Measurements from ENCODE around the gene MTMR3.
A peak's percentile ranks its signal among the peaks of the same experiment; 100 is the strongest.

MTMR3 gene

DNA sequence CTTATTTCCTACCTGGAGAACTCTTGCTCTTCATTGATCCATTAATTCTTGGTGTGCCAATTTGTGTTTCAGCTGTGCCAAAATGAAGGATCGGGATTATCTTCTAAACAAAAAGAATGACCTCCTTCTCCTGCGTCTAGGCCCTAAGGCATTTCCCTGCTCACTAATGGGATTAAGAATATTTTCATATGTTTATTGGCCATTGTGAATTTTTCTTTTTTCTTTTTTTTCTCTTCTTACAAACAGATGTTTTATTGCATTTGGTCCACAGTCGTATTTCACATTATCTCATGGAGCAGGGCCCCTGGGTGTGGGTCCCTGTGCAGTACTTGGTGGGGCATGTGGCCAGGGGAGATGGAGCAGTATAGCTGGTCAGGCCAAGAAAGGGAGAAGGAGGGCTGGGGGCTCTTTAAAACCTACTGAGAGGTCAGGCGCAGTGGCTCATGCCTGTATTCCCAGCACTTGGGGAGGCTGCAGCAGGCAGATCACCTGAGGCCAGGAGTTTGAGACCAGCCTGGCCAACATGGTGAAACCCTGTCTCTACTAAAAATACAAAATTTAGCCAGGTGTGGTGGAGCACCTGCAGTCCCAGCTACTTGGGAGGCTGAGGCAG, 162.0 kb downstream of the MTMR3 start:
- DNase-seq (ENCODE audit: low read depth) = no peak
- TF ChIP-seq, protein P1, sequence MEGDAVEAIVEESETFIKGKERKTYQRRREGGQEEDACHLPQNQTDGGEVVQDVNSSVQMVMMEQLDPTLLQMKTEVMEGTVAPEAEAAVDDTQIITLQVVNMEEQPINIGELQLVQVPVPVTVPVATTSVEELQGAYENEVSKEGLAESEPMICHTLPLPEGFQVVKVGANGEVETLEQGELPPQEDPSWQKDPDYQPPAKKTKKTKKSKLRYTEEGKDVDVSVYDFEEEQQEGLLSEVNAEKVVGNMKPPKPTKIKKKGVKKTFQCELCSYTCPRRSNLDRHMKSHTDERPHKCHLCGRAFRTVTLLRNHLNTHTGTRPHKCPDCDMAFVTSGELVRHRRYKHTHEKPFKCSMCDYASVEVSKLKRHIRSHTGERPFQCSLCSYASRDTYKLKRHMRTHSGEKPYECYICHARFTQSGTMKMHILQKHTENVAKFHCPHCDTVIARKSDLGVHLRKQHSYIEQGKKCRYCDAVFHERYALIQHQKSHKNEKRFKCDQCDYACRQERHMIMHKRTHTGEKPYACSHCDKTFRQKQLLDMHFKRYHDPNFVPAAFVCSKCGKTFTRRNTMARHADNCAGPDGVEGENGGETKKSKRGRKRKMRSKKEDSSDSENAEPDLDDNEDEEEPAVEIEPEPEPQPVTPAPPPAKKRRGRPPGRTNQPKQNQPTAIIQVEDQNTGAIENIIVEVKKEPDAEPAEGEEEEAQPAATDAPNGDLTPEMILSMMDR (conservative IDR thresholded peaks at IDR 0.05; ENCODE audit: low read depth, low read length) = no peak
- no peak overlapping the region for H3K4me3 ChIP-seq (ENCODE audit: low read depth, low read length)

DNA sequence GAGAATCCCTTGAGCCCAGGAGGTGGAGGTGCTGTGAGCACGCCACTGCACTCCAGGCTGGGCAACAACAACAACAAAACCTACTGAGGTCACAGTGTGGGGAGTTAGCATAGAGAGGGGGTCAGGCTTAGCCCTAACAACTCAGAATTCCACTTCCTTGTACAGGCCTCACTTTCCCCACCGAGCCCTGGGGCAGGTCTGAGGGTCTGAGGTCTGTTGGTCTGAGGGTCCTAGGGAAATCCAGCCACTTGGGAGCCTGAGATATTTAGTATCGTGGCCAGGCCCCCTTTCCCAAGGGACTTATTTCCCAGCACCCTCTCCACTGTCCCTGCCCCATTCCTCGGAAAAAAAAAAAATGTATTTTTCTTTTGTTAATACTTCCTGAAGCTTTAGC, 162.5 kb downstream of the MTMR3 start:
- TF ChIP-seq, protein P1 (conservative IDR thresholded peaks at IDR 0.05; ENCODE audit: low read depth, low read length) = no peak

DNA sequence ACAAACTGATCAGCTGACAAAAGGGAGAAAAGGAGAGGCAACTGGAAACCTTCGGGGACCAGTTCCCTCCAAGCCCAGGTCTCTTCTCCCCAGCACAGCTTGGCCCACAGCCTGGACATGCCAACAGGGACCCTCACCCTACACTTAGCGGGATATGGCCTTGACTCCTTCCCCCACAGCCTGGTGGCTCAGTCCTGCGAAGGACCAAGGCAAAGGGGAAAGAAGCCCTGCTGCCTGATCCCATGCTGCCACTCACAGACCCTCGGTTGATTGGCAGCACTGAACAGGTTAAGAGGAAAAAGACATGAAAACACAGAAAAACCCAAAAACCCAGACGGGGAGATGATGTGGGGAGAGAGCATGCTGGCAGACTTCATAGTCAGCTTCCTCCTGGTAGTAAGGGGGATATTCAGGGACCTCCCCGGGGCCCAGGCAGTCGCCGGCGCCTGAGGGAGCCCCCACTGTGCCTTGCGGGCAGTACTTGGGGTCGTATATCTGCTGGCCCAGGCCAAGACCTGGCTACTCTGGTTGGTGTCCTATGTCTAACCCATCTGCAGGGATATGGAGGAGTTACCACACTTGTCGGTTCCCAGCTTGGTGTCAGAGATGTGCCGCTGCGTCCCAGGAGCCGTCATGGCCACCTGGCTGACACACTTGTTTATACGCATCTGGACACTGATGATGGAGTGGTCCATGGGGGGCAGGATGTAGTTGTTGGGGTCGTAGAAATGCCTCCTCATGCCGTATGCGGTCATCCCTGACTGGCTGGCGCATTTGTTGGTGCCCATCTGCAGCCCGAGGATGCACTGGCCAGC, 163.1 kb downstream of the MTMR3 start:
- TF ChIP-seq, protein P1 (conservative IDR thresholded peaks at IDR 0.05; ENCODE audit: low read depth, low read length) = no peak
- DNase-seq (ENCODE audit: low read depth) = no peak
- no peak overlapping the region for H3K4me3 ChIP-seq (ENCODE audit: low read depth, low read length)

More for the DNA sequence above, 162.5 kb downstream of the MTMR3 start:
- no peak for DNase-seq (ENCODE audit: low read depth)
- no peak overlapping the region for H3K4me3 ChIP-seq (ENCODE audit: low read depth, low read length)

DNA sequence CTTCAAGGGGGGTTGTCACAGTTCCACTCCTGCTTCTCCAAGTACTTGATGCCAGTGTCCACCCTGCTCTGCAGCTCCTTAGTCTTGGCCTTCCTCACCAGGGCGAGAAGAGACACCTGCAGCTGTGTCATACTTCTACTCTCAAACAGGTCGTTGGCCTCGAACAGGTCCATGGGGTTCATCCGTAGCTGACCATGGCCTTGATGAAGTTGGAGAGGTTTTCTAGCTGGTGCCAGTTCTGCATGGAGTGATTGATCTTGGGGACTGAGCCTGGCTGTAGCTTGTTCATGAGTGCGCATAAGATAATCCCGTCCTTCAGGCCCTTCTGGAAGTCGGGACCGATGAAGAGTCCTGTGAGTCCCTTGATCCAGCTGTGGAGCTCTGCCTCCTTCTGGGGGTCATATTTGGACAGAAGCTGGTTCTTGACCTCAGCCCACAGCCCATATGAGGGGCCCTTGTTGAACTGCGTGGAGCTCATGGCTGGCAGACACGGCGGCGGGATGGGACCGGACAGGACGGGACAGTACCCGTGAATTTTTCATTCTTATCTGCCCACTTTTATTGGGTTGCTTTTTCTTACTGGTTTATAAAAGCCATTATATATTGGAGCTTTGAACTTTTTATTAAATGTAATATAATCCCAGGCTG, 163.9 kb downstream of the MTMR3 start:
- H3K4me3 ChIP-seq (ENCODE audit: low read depth, low read length) = no peak overlapping the region
- TF ChIP-seq, protein P1 (conservative IDR thresholded peaks at IDR 0.05; ENCODE audit: low read depth, low read length) = no peak
- DNase-seq (ENCODE audit: low read depth) = no peak

DNA sequence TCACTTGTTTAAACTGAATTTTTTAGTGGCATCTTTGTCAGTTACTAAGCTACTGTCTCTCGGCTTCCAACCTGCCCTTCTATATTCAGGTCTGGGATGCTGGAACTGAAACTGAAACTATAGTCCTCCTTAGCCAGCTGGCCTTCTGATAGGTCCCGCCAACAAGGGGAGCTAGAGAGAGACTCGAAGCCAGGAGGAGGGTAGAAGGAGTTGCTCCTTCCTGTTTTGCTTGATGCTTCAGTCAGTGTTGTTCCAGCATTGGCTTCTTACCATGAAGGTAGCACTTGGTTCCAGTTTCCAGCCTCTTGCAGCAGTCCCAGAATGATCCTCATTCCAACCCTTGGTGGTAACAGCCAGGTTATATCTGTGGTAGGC, 164.4 kb downstream of the MTMR3 start:
- DNase-seq (ENCODE audit: low read depth) = peak; percentile 59

DNA sequence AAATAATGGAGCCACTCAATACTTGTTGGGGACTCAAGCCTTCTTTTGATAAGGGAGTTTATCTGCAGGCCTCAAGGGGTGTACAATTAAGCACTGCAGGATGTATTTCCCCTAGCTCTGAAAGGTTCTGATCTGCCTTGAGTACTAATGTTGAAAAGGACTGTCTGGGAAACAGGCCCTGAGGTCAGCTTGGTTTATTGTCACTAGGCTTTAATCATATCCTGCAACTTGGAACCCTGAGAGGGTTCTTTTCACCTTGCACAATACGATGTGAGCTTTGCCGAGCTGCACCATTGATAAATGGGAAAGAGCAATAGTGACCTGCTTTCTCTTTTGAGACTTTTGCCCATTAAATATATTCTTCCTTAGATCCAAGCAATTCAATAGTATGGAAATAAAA, 165.7 kb downstream of the MTMR3 start:
- DNase-seq (ENCODE audit: low read depth) = no peak

More for the DNA sequence above, 164.4 kb downstream of the MTMR3 start:
- H3K4me3 ChIP-seq (ENCODE audit: low read depth, low read length) = no peak overlapping the region
- TF ChIP-seq, protein P1 (conservative IDR thresholded peaks at IDR 0.05; ENCODE audit: low read depth, low read length) = peak; percentile 31

More for the DNA sequence above, 165.7 kb downstream of the MTMR3 start:
- H3K4me3 ChIP-seq (ENCODE audit: low read depth, low read length) = no peak overlapping the region
- TF ChIP-seq, protein P1 (conservative IDR thresholded peaks at IDR 0.05; ENCODE audit: low read depth, low read length) = no peak
